WTC11 (cell line): ENCODE measurements around the gene KIF2A. TPM values are rescaled to one million over a fixed set of nuclear protein-coding genes. Genes with fewer than 3 reads are reported as not detected.

Experiments
- ATAC-seq: fragments of 200-7000 bp; cut with Tn5 transposase; 2 replicates; pipeline ENCODE4 v1.10.0; 2021; ENCODE audit warnings: mild to moderate bottlenecking, moderate library complexity
- CTCF ChIA-PET: fragments of 300-600 bp; sonication (Branson Sonifier 250); formaldehyde crosslinking; loops from one replicate; lab custom pipeline; 2021; ENCODE audit warnings: antibody characterized with exemption; lab: Charles Lee
- POLR2A ChIA-PET: fragments of 350-600 bp; sonication (Branson Sonifier 250); formaldehyde crosslinking; loops from one replicate; lab custom pipeline; 2021; ENCODE audit warnings: antibody characterized with exemption; lab: Charles Lee
- DNase-seq: peaks from one replicate; pipeline ENCODE4 v3.0.0; 2021; ENCODE audit warnings: low spot score
- H3K27ac Mint-ChIP-seq: 2 replicates; pipeline ENCODE4 v1.8.0; 2021; ENCODE audit warnings: mixed read lengths
- H3K27me3 Mint-ChIP-seq: 2 replicates; pipeline ENCODE4 v1.8.0; 2021; ENCODE audit warnings: low read depth, mild to moderate bottlenecking, moderate library complexity, mixed read lengths
- H3K36me3 Mint-ChIP-seq: 2 replicates; pipeline ENCODE4 v1.8.0; 2021; ENCODE audit warnings: mixed read lengths
- H3K4me1 Mint-ChIP-seq: 2 replicates; pipeline ENCODE4 v1.8.0; 2022; ENCODE audit warnings: mixed read lengths
- H3K4me3 Mint-ChIP-seq: 2 replicates; pipeline ENCODE4 v1.8.0; 2021; ENCODE audit warnings: mild to moderate bottlenecking, moderate library complexity, mixed read lengths
- H3K9me3 Mint-ChIP-seq: 2 replicates; pipeline ENCODE4 v1.8.0; 2021; ENCODE audit warnings: mixed read lengths
- CBFB ChIP-seq: sonication (generic); formaldehyde crosslinking; IDR thresholded peaks from 2 replicates; pipeline ENCODE4 v1.8.1; 2022; ENCODE audit warnings: mild to moderate bottlenecking, low read depth, missing genetic modification reagents
- FOXK1 ChIP-seq: sonication (generic); formaldehyde crosslinking; IDR thresholded peaks from 2 replicates; pipeline ENCODE4 v1.8.0; 2022; ENCODE audit warnings: mild to moderate bottlenecking, moderate library complexity, missing genetic modification reagents
- NFE2L1 ChIP-seq: sonication (generic); formaldehyde crosslinking; IDR thresholded peaks from 2 replicates; pipeline ENCODE4 v1.8.1; 2023; ENCODE audit warnings: missing genetic modification reagents
- NFYB ChIP-seq: sonication (generic); formaldehyde crosslinking; conservative IDR thresholded peaks from 2 replicates; pipeline ENCODE4 v1.8.0; 2022; ENCODE audit warnings: low read depth, missing genetic modification reagents
- NR1H2 ChIP-seq: sonication (generic); formaldehyde crosslinking; IDR thresholded peaks from 2 replicates; pipeline ENCODE4 v1.9.0; 2021; ENCODE audit warnings: mild to moderate bottlenecking, moderate library complexity, missing genetic modification reagents
- PRRX2 ChIP-seq: fragments of 250-450 bp; sonication (Bioruptor Pico); IDR thresholded peaks from 2 replicates; pipeline ENCODE4 v1.8.0; 2021; ENCODE audit warnings: mild to moderate bottlenecking
- RELA ChIP-seq: sonication (generic); formaldehyde crosslinking; IDR thresholded peaks from 2 replicates; pipeline ENCODE4 v1.8.1; 2022; ENCODE audit warnings: missing genetic modification reagents, mild to moderate bottlenecking, borderline replicate concordance
- RORB ChIP-seq: fragments of 250-450 bp; sonication (Bioruptor Pico); IDR thresholded peaks from 2 replicates; pipeline ENCODE4 v1.9.0; 2021; ENCODE audit warnings: mild to moderate bottlenecking
- TEAD1 ChIP-seq: sonication (generic); formaldehyde crosslinking; IDR thresholded peaks from 2 replicates; pipeline ENCODE4 v1.8.0; 2022; ENCODE audit warnings: mild to moderate bottlenecking, missing genetic modification reagents
- ZNF317 ChIP-seq: sonication (generic); formaldehyde crosslinking; IDR thresholded peaks from 2 replicates; pipeline ENCODE4 v1.8.1; 2023; ENCODE audit warnings: low read depth, mild to moderate bottlenecking, moderate library complexity, missing genetic modification reagents, borderline replicate concordance
- total RNA-seq: library from RNA; stranded (reverse); gene quantifications from 3 replicates; pipeline ENCODE4 v1.2.3, GENCODE V29; 2021
- TF ChIP-seq, protein P1 (sequence below): fragments of 250-450 bp; sonication (Bioruptor Pico); IDR thresholded peaks from 2 replicates; pipeline ENCODE4 v1.9.0; 2021; ENCODE audit warnings: mild to moderate bottlenecking
- TF ChIP-seq, protein P2 (sequence below): fragments of 250-450 bp; sonication (Bioruptor Pico); IDR thresholded peaks from 2 replicates; pipeline ENCODE4 v1.9.0; 2021; ENCODE audit warnings: mild to moderate bottlenecking, borderline replicate concordance
- TF ChIP-seq, protein P3 (sequence below): sonication (generic); formaldehyde crosslinking; IDR thresholded peaks from 2 replicates; pipeline ENCODE4 v1.8.1; 2023; ENCODE audit warnings: mild to moderate bottlenecking, missing genetic modification reagents, moderate library complexity
- TF ChIP-seq, protein P4 (sequence below): sonication (generic); formaldehyde crosslinking; IDR thresholded peaks from 2 replicates; pipeline ENCODE4 v1.8.1; 2023; ENCODE audit warnings: mild to moderate bottlenecking, missing genetic modification reagents, moderate library complexity
- TF ChIP-seq, protein P5 (sequence below): sonication (generic); formaldehyde crosslinking; IDR thresholded peaks from 2 replicates; pipeline ENCODE4 v1.8.0; 2023; ENCODE audit warnings: mild to moderate bottlenecking, missing genetic modification reagents
- TF ChIP-seq, protein P6 (sequence below): sonication (generic); formaldehyde crosslinking; conservative IDR thresholded peaks from 2 replicates; pipeline ENCODE4 v1.8.1; 2022; ENCODE audit warnings: mild to moderate bottlenecking, missing genetic modification reagents
- TF ChIP-seq, protein P7 (sequence below): fragments of 200-600 bp; IDR thresholded peaks from 2 replicates; pipeline ENCODE4 v1.8.0; 2022; ENCODE audit warnings: antibody characterized with exemption
- TF ChIP-seq, protein P8 (sequence below): sonication (generic); formaldehyde crosslinking; IDR thresholded peaks from 2 replicates; pipeline ENCODE4 v1.8.0; 2022; ENCODE audit warnings: mild to moderate bottlenecking, missing genetic modification reagents
- TF ChIP-seq, protein P9 (sequence below): fragments of 250-450 bp; sonication (Bioruptor Pico); IDR thresholded peaks from 2 replicates; pipeline ENCODE4 v1.8.0; 2021; ENCODE audit warnings: mild to moderate bottlenecking

KIF2A gene
- total RNA-seq, 1 experiment from 2014 or later = 77.8 TPM

DNA sequence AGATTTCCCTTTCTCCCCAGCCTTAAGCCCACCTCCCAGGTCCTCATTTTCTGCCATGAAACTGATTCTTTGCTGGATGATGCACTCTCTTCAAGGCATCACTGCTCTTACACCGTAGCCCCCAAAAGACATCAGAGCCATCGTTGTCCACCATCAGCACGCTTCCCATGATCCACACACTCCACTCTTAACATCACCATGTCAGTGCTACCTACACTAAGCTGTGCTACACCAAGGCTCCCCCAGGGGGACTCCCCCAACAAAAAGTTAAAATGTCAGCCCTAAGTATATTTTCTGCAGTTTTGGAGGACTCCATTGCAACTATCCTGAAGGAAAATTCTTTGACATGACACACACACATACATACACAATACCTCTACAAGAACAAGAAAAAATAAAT lies 34.1 kb upstream of the KIF2A start:
- no peaks in the 10 kb centered on the region for H3K27me3 Mint-ChIP-seq

More for the DNA sequence above, 34.1 kb upstream of the KIF2A start:
- ChIA-PET CTCF (no interaction called here), POLR2A (no interaction called here)
- no peak overlapping the region for H3K4me3 Mint-ChIP-seq
- no peaks in the 10 kb centered on the region for H3K36me3 Mint-ChIP-seq
- no peak overlapping the region for H3K27ac Mint-ChIP-seq
- ATAC-seq = 0 out of 2 replicates have a peak, but pooled peaks have one; percentile 28
- H3K4me1 Mint-ChIP-seq = peaks cover 6% of the 10 kb centered on the region
- TF ChIP-seq NFYB (CRISPR knock-in tag) (no peak), PRRX2 (CRISPR knock-in tag) (no peak), ZNF317 (CRISPR knock-in tag) (no peak), TEAD1 (CRISPR knock-in tag) (no peak), NFE2L1 (CRISPR knock-in tag) (no peak), NR1H2 (CRISPR knock-in tag) (no peak), FOXK1 (no peak), RORB (CRISPR knock-in tag) (no peak), RELA (CRISPR knock-in tag) (no peak), CBFB (no peak)
- TF ChIP-seq, protein P1, sequence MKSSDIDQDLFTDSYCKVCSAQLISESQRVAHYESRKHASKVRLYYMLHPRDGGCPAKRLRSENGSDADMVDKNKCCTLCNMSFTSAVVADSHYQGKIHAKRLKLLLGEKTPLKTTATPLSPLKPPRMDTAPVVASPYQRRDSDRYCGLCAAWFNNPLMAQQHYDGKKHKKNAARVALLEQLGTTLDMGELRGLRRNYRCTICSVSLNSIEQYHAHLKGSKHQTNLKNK = no peak
- TF ChIP-seq, protein P2, sequence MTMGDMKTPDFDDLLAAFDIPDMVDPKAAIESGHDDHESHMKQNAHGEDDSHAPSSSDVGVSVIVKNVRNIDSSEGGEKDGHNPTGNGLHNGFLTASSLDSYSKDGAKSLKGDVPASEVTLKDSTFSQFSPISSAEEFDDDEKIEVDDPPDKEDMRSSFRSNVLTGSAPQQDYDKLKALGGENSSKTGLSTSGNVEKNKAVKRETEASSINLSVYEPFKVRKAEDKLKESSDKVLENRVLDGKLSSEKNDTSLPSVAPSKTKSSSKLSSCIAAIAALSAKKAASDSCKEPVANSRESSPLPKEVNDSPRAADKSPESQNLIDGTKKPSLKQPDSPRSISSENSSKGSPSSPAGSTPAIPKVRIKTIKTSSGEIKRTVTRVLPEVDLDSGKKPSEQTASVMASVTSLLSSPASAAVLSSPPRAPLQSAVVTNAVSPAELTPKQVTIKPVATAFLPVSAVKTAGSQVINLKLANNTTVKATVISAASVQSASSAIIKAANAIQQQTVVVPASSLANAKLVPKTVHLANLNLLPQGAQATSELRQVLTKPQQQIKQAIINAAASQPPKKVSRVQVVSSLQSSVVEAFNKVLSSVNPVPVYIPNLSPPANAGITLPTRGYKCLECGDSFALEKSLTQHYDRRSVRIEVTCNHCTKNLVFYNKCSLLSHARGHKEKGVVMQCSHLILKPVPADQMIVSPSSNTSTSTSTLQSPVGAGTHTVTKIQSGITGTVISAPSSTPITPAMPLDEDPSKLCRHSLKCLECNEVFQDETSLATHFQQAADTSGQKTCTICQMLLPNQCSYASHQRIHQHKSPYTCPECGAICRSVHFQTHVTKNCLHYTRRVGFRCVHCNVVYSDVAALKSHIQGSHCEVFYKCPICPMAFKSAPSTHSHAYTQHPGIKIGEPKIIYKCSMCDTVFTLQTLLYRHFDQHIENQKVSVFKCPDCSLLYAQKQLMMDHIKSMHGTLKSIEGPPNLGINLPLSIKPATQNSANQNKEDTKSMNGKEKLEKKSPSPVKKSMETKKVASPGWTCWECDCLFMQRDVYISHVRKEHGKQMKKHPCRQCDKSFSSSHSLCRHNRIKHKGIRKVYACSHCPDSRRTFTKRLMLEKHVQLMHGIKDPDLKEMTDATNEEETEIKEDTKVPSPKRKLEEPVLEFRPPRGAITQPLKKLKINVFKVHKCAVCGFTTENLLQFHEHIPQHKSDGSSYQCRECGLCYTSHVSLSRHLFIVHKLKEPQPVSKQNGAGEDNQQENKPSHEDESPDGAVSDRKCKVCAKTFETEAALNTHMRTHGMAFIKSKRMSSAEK (CRISPR knock-in tag) = no peak
- TF ChIP-seq, protein P3, sequence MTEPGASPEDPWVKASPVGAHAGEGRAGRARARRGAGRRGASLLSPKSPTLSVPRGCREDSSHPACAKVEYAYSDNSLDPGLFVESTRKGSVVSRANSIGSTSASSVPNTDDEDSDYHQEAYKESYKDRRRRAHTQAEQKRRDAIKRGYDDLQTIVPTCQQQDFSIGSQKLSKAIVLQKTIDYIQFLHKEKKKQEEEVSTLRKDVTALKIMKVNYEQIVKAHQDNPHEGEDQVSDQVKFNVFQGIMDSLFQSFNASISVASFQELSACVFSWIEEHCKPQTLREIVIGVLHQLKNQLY = no peak
- TF ChIP-seq, protein P4, sequence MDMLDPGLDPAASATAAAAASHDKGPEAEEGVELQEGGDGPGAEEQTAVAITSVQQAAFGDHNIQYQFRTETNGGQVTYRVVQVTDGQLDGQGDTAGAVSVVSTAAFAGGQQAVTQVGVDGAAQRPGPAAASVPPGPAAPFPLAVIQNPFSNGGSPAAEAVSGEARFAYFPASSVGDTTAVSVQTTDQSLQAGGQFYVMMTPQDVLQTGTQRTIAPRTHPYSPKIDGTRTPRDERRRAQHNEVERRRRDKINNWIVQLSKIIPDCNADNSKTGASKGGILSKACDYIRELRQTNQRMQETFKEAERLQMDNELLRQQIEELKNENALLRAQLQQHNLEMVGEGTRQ (CRISPR knock-in tag) = no peak
- TF ChIP-seq, protein P5, sequence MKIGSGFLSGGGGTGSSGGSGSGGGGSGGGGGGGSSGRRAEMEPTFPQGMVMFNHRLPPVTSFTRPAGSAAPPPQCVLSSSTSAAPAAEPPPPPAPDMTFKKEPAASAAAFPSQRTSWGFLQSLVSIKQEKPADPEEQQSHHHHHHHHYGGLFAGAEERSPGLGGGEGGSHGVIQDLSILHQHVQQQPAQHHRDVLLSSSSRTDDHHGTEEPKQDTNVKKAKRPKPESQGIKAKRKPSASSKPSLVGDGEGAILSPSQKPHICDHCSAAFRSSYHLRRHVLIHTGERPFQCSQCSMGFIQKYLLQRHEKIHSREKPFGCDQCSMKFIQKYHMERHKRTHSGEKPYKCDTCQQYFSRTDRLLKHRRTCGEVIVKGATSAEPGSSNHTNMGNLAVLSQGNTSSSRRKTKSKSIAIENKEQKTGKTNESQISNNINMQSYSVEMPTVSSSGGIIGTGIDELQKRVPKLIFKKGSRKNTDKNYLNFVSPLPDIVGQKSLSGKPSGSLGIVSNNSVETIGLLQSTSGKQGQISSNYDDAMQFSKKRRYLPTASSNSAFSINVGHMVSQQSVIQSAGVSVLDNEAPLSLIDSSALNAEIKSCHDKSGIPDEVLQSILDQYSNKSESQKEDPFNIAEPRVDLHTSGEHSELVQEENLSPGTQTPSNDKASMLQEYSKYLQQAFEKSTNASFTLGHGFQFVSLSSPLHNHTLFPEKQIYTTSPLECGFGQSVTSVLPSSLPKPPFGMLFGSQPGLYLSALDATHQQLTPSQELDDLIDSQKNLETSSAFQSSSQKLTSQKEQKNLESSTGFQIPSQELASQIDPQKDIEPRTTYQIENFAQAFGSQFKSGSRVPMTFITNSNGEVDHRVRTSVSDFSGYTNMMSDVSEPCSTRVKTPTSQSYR = no peak
- TF ChIP-seq, protein P6, sequence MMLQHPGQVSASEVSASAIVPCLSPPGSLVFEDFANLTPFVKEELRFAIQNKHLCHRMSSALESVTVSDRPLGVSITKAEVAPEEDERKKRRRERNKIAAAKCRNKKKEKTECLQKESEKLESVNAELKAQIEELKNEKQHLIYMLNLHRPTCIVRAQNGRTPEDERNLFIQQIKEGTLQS (CRISPR knock-in tag) = no peak
- TF ChIP-seq, protein P7, sequence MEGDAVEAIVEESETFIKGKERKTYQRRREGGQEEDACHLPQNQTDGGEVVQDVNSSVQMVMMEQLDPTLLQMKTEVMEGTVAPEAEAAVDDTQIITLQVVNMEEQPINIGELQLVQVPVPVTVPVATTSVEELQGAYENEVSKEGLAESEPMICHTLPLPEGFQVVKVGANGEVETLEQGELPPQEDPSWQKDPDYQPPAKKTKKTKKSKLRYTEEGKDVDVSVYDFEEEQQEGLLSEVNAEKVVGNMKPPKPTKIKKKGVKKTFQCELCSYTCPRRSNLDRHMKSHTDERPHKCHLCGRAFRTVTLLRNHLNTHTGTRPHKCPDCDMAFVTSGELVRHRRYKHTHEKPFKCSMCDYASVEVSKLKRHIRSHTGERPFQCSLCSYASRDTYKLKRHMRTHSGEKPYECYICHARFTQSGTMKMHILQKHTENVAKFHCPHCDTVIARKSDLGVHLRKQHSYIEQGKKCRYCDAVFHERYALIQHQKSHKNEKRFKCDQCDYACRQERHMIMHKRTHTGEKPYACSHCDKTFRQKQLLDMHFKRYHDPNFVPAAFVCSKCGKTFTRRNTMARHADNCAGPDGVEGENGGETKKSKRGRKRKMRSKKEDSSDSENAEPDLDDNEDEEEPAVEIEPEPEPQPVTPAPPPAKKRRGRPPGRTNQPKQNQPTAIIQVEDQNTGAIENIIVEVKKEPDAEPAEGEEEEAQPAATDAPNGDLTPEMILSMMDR = no peak
- TF ChIP-seq, protein P8, sequence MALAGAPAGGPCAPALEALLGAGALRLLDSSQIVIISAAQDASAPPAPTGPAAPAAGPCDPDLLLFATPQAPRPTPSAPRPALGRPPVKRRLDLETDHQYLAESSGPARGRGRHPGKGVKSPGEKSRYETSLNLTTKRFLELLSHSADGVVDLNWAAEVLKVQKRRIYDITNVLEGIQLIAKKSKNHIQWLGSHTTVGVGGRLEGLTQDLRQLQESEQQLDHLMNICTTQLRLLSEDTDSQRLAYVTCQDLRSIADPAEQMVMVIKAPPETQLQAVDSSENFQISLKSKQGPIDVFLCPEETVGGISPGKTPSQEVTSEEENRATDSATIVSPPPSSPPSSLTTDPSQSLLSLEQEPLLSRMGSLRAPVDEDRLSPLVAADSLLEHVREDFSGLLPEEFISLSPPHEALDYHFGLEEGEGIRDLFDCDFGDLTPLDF = no peak
- TF ChIP-seq, protein P9, sequence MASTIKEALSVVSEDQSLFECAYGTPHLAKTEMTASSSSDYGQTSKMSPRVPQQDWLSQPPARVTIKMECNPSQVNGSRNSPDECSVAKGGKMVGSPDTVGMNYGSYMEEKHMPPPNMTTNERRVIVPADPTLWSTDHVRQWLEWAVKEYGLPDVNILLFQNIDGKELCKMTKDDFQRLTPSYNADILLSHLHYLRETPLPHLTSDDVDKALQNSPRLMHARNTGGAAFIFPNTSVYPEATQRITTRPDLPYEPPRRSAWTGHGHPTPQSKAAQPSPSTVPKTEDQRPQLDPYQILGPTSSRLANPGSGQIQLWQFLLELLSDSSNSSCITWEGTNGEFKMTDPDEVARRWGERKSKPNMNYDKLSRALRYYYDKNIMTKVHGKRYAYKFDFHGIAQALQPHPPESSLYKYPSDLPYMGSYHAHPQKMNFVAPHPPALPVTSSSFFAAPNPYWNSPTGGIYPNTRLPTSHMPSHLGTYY (CRISPR knock-in tag) = no peak
- no peaks in the 10 kb centered on the region for H3K9me3 Mint-ChIP-seq
- no peak for DNase-seq
